ENCODE data around the gene ARMS2. TPM values are rescaled to one million over a fixed set of nuclear protein-coding genes. Genes with fewer than 3 reads are reported as not detected.
A peak's percentile ranks its signal among the peaks of the same experiment; 100 is the strongest.

ARMS2 gene
- polyA plus RNA-seq, 1 donor = not detected

- DNase-seq (ENCODE audit: low read depth) = no peak
These were observed 39.3 kb downstream of the ARMS2 start for GRCh38 chr10:122493761-122494160.

- DNase-seq (ENCODE audit: low read depth) = no peak
These were observed 39.8 kb downstream of the ARMS2 start for GRCh38 chr10:122494173-122494820.

GRCh38 chr10:122494833-122495232 is 40.4 kb downstream of the ARMS2 start:
- no peak for DNase-seq (ENCODE audit: low read depth)

DNA sequence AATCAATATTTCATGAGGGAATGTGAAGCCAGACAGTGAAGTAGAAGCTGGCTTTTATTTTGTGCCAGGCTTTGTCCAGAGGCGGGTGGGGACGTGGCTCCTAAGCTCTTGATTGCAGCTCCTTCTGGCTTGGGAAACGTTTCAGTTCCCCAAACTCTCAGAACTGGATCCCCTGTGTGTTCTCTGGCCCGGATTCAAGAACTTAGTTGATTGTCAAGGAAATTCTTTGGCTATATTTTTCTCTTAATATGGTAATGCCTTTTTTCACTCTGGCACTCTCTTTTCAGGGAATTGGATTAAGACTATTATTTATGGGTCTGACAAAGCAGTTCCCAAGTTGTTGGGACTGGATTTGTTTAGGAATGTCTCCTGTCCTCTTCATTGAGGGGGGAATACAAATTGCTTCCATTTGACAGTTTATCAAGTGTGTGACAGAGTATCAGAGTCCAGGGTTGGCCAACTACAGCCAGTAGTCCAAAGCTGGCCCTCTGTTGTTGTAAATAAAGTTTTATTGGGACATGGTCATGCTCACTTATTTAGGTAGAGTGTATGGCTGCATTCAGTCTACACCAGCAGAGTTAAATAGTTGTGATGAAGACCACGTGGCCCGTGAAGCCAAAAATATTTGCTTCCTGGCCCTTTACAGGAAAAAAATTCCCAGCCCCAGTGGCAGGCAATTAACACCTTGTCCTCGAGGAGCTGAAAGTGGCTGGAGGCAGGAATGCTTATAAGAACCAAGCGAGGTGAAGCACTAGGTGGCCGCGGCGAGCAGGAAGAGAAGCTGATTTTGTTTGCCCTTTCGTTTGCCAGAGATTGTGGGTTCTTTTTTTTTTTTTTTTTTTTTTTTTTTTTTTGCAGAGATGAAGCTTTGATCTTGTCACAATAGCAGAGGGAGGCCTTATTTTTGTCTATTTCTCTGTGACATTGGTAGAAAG is 41.2 kb downstream of the ARMS2 start:
- no peak for DNase-seq (ENCODE audit: low read depth)

- no peak for DNase-seq (ENCODE audit: low read depth)
These were observed 42.8 kb downstream of the ARMS2 start for GRCh38 chr10:122497241-122497640.

GRCh38 chr10:122498521-122498920 is 44.1 kb downstream of the ARMS2 start:
- DNase-seq (ENCODE audit: low read depth) = no peak

GRCh38 chr10:122499012-122499411 is 44.6 kb downstream of the ARMS2 start:
- no peak for DNase-seq (ENCODE audit: low read depth)

DNA sequence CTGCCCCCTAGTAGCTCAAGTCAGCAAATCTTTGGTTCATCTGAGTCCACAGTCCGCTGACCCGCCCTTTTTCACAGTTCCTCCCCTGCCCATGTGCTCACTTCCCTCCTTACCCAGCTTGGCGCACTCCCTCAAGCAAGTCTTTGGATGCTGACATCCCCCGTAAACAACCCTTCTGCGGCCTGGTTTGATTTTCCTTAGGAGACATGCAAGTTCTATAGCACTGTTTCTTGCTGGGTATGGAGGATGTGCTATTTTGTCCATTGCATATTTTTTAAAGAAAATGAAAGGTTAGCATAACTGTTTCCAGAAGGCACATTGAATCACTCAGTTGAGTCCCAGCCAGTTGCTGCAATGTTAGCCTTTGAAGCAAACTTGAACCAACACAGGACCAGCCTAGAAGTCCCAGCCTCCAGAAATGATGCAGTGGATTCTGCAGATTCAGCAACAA is 45.1 kb downstream of the ARMS2 start:
- DNase-seq (ENCODE audit: low read depth) = no peak

DNA sequence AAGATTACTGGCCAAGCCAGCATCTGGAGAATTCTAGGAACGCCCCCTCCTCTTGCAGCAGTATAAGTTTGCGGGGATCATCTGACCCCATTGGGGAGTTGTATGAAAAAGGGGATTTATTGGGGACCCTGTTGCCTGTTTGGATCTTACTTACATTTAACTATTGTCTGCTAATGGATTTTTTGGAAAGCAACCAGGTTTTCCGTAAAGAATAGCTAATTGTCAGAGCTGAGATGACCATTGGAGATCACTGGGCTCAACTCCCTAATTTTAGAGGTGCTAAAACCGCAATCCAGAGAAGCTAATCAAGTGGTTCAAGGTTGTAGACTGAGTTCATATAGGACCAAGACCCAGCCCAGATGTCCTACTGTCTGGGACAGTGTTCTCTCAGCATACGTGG is 45.7 kb downstream of the ARMS2 start:
- DNase-seq (ENCODE audit: low read depth) = no peak

DNA sequence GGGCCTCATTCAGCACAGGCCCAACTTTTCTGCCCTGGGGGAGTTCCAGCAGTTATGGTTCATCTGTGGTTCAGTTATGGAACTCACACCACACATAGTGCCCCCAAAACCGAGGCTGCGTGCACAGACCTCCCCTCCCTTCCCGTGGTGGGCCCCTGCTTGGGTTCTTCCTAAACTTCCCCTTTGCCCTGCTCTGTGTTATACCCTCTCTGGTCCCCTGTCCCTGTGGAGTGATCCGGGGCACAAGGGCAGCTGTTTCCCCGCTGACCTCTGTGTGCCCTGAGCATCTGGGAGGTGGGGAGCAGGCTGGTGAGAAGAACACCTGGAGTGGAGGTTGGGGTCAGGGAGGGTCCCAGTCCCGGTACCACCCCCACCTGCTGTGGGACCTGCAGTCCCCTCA is 46.3 kb downstream of the ARMS2 start:
- no peak for DNase-seq (ENCODE audit: low read depth)

GRCh38 chr10:122503012-122503411 is 48.6 kb downstream of the ARMS2 start:
- DNase-seq (ENCODE audit: low read depth) = no peak

- no peak for DNase-seq (ENCODE audit: low read depth)
These were observed 49.6 kb downstream of the ARMS2 start for GRCh38 chr10:122503886-122504609.

- peak; percentile 56 for DNase-seq (ENCODE audit: low read depth)
These were observed 50.1 kb downstream of the ARMS2 start for GRCh38 chr10:122504610-122504950.

DNA sequence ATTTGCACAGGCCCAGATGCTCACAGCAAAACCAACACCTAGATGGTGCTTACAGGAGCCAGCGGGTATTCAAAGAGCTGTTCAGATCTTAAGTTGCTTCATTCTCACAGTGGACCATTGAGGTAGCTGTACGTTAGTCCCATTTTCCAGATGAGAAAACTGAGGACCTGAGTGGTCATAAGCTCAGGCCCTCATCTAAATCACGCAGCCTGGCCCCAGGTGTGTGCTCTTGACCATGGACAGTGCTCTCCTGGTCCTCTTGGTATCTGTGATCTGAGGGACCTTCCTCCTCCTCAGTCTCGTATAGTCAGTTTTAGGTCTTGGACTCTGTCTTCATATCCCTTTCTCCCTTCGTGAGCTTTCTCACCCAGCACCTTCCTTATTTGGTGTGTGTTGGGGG is 50.6 kb downstream of the ARMS2 start:
- no peak for DNase-seq (ENCODE audit: low read depth)

- no peak for DNase-seq (ENCODE audit: low read depth)
These were observed 51.6 kb downstream of the ARMS2 start for GRCh38 chr10:122505885-122506645.

Other genes starting within 250 kb of the ARMS2 start
- 0.13 TPM for gene BTBD16, start 183.4 kb upstream of the ARMS2 start, polyA plus RNA-seq (ENCODE audit: insufficient read length)
- 32.3 TPM for gene PLEKHA1, start 79.9 kb upstream of the ARMS2 start, polyA plus RNA-seq (ENCODE audit: insufficient read length)
- gene HTRA1, start 6.9 kb downstream of the ARMS2 start, polyA plus RNA-seq (ENCODE audit: insufficient read length) = 74.3 TPM
- gene DMBT1, start 106.1 kb downstream of the ARMS2 start, polyA plus RNA-seq (ENCODE audit: insufficient read length) = not detected
- gene C10orf120, start 245.2 kb downstream of the ARMS2 start, polyA plus RNA-seq (ENCODE audit: insufficient read length) = not detected